GM12878 (cell line): ENCODE results near the gene ASCC1. TPM values are rescaled to one million over a fixed set of nuclear protein-coding genes. Genes with fewer than 3 reads are reported as not detected.

ENCODE experiments used
- ATAC-seq: fragments of 200-7000 bp; cut with Tn5 transposase; 3 replicates; pipeline ENCODE4 v1.9.1; 2020; ENCODE audit warnings: mild to moderate bottlenecking, moderate library complexity
- BruUV-seq: library from RNA; stranded (reverse); fragments of 400-500 nt; replicated peaks from 2 replicates; lab custom pipeline; 2021; lab: Mats Ljungman, UMichigan
- CTCF ChIA-PET: fragments of 300-600 bp; sonication (Branson Sonifier 250); formaldehyde crosslinking; extraction: SDS; loops from one replicate; lab custom pipeline; 2021; ENCODE audit warnings: inconsistent platforms; lab: Yijun Ruan, JAX
- POLR2A ChIA-PET: fragments of 350-600 bp; formaldehyde crosslinking; extraction: SDS; loops from one replicate; lab custom pipeline; 2021; ENCODE audit warnings: inconsistent platforms; lab: Charles Lee
- RAD21 ChIA-PET: fragments of 300-600 bp; sonication (Branson Sonifier 250); formaldehyde crosslinking; loops from one replicate; lab custom pipeline; 2023; ENCODE audit warnings: antibody characterized with exemption; ENCODE audit not compliant: unreplicated experiment; lab: Charles Lee
- SMC1A ChIA-PET: fragments of 300-600 bp; sonication (Branson Sonifier 250); formaldehyde crosslinking; loops from one replicate; lab custom pipeline; 2023; ENCODE audit not compliant: unreplicated experiment, uncharacterized antibody; lab: Charles Lee
- DNase-seq: peaks from one replicate; pipeline ENCODE4 v3.0.0-alpha.2; 2011; ENCODE audit warnings: low read depth, low spot score
- FAIRE-seq: peaks from 3 replicates; lab custom pipeline; 2011; peaks lifted over from hg19 to GRCh38; lab: Jason Lieb, UNC
- H2AFZ ChIP-seq: 2 replicates; pipeline ENCODE4 v1.6.0; 2011; ENCODE audit warnings: low read depth, low read length, control low read depth; ENCODE audit not compliant: control insufficient read depth
- H3K27ac ChIP-seq: 2 replicates; pipeline ENCODE4 v1.5.1; 2011; ENCODE audit warnings: control low read depth; ENCODE audit not compliant: control insufficient read depth, insufficient read depth
- H3K27me3 ChIP-seq, 2 experiments: replicated peaks in 1 of 2; 2 replicates each; pipeline versions ENCODE4 v1.6.0 to v1.6.1; 2011; ENCODE audit warnings: low read length in 1 of 2; ENCODE audit not compliant: control insufficient read depth in 2 of 2, insufficient read depth in 2 of 2
- H3K36me3 ChIP-seq, 2 experiments: 2 replicates each; pipeline ENCODE4 v1.5.1; 2011; ENCODE audit warnings: low read length in 1 of 2; ENCODE audit not compliant: control insufficient read depth in 2 of 2, insufficient read depth in 2 of 2
- H3K4me1 ChIP-seq: 2 replicates; pipeline ENCODE4 v1.6.1; 2011; ENCODE audit warnings: mild to moderate bottlenecking, low read length, moderate library complexity, mixed read lengths; ENCODE audit not compliant: control insufficient read depth, insufficient read depth
- H3K4me2 ChIP-seq: 2 replicates; pipeline ENCODE4 v1.6.0; 2011; ENCODE audit warnings: control low read depth; ENCODE audit not compliant: control insufficient read depth, insufficient read depth
- H3K4me3 ChIP-seq: fragments of 200-600 bp; sonication (generic); 2 replicates; pipeline ENCODE4 v1.5.1; 2016
- H3K79me2 ChIP-seq: 2 replicates; pipeline ENCODE4 v1.6.0; 2011; ENCODE audit warnings: low read length; ENCODE audit not compliant: control insufficient read depth, insufficient read depth
- H3K9ac ChIP-seq: 2 replicates; pipeline ENCODE4 v1.8.0; 2011; ENCODE audit warnings: low read length, control low read depth, mixed read lengths; ENCODE audit not compliant: control insufficient read depth, insufficient read depth
- H3K9me3 ChIP-seq: replicated peaks from 3 replicates; pipeline ENCODE4 v1.5.1; 2011; ENCODE audit warnings: mild to moderate bottlenecking, low read length; ENCODE audit not compliant: control insufficient read depth, insufficient read depth
- H4K20me1 ChIP-seq: 2 replicates; pipeline ENCODE4 v1.6.0; 2011; ENCODE audit not compliant: control insufficient read depth, insufficient read depth
- ETV6 ChIP-seq, 2 experiments: fragments of 450-650 bp in 1 of 2; IDR thresholded peaks in 1 of 2; conservative IDR thresholded peaks in 1 of 2; 2 replicates each; pipeline ENCODE4 v1.6.1; 2014; ENCODE audit warnings: antibody characterized with exemption in 1 of 2, borderline replicate concordance in 1 of 2, low read depth in 1 of 2, mild to moderate bottlenecking in 1 of 2, moderate library complexity in 1 of 2
- FOXK2 ChIP-seq: fragments of 450-650 bp; IDR thresholded peaks from 2 replicates; pipeline ENCODE4 v1.6.1; 2017; ENCODE audit warnings: mild to moderate bottlenecking, moderate library complexity
- MTA3 ChIP-seq: IDR thresholded peaks from 2 replicates; pipeline ENCODE4 v1.6.1; 2012; ENCODE audit warnings: low read length, inconsistent platforms, borderline replicate concordance
- RAD51 ChIP-seq: fragments of 450-650 bp; IDR thresholded peaks from 2 replicates; pipeline ENCODE4 v1.6.1; 2016; ENCODE audit warnings: moderate library complexity, mild to moderate bottlenecking, inconsistent platforms
- TCF7 ChIP-seq: IDR thresholded peaks from 2 replicates; pipeline ENCODE4 v1.6.1; 2014; ENCODE audit warnings: antibody characterized with exemption, borderline replicate concordance
- ZSCAN29 ChIP-seq: fragments of 450-650 bp; IDR thresholded peaks from 2 replicates; pipeline ENCODE4 v1.6.1; 2017; ENCODE audit warnings: mild to moderate bottlenecking, moderate library complexity
- ZZZ3 ChIP-seq: IDR thresholded peaks from 2 replicates; pipeline ENCODE4 v1.6.1; 2011; ENCODE audit warnings: low read depth; ENCODE audit not compliant: control insufficient read depth, insufficient read length
- WGBS: methylation state at CpG from one replicate; pipeline ENCODE4 v1.1.6; 2016; ENCODE audit warnings: low lambda C conversion rate; ENCODE audit not compliant: insufficient replicate concordance, insufficient coverage; ENCODE audit errors: missing lambda C conversion rate; 5-methylcytosine and 5-hydroxymethylcytosine counted together
- in situ Hi-C: fragments of 300-500 bp; cut with MboI; formaldehyde crosslinking; loops from 9 replicates; pipeline ENCODE4 v1.14.3; 2018; ENCODE audit warnings: mixed read lengths
- intact Hi-C: fragments of 100-400 bp; cut with micrococcal nuclease; formaldehyde crosslinking; loops from one replicate; pipeline ENCODE4 v1.14.2; 2022; ENCODE audit not compliant: unreplicated experiment
- polyA plus RNA-seq, 11 experiments: library from polyadenylated mRNA; depleted of rRNA in 4 of 11; unstranded in 6 of 11; stranded (reverse) in 5 of 11; fragments of >200 nt; fragmentation: Nextera tagmentation in 4 of 11; fragmentation: Illumina TruSeq in 1 of 11; extraction: Ambion mirVana in 4 of 11; extraction: Trizol in 1 of 11; gene quantifications; 1 replicate in 1 of 11; 2 replicates in 10 of 11; pipeline versions ENCODE4 v1.2.1 to v1.2.3, GENCODE V29; 2011 to 2016; ENCODE audit warnings: inconsistent platforms in 2 of 11, missing spikeins in 2 of 11, low read depth in 1 of 11
- total RNA-seq, 4 experiments: library from RNA; depleted of rRNA in 3 of 4; stranded (reverse); fragments of >200 nt in 3 of 4; fragmentation: Illumina TruSeq in 1 of 4; extraction: Trizol in 1 of 4; gene quantifications; 2 replicates each; pipeline versions ENCODE4 v1.2.1 to v1.2.3, GENCODE V29; 2013 to 2021
- TF ChIP-seq, protein P1 (sequence below): fragments of 450-650 bp; formaldehyde crosslinking; IDR thresholded peaks from 2 replicates; pipeline ENCODE4 v1.4.0; 2020; ENCODE audit warnings: mild to moderate bottlenecking, moderate library complexity

The ASCC1 gene
- total and polyA plus RNA-seq, 10 of the 15 experiments (the other 5 are each of a cell fraction or from before 2014, with no cell fraction given) = 23.3 to 80.6 (median 42.8) TPM

- TF ChIP-seq MTA3 (no peak), ETV6 (conservative IDR thresholded peaks at IDR 0.05 in 1 of 2, IDR thresholded peaks at IDR 0.05 in 1 of 2; ENCODE audit: borderline replicate concordance in 1 of 2, low read depth in 1 of 2) (no peak), ZSCAN29 (no peak)
- TF ChIP-seq, protein P1, sequence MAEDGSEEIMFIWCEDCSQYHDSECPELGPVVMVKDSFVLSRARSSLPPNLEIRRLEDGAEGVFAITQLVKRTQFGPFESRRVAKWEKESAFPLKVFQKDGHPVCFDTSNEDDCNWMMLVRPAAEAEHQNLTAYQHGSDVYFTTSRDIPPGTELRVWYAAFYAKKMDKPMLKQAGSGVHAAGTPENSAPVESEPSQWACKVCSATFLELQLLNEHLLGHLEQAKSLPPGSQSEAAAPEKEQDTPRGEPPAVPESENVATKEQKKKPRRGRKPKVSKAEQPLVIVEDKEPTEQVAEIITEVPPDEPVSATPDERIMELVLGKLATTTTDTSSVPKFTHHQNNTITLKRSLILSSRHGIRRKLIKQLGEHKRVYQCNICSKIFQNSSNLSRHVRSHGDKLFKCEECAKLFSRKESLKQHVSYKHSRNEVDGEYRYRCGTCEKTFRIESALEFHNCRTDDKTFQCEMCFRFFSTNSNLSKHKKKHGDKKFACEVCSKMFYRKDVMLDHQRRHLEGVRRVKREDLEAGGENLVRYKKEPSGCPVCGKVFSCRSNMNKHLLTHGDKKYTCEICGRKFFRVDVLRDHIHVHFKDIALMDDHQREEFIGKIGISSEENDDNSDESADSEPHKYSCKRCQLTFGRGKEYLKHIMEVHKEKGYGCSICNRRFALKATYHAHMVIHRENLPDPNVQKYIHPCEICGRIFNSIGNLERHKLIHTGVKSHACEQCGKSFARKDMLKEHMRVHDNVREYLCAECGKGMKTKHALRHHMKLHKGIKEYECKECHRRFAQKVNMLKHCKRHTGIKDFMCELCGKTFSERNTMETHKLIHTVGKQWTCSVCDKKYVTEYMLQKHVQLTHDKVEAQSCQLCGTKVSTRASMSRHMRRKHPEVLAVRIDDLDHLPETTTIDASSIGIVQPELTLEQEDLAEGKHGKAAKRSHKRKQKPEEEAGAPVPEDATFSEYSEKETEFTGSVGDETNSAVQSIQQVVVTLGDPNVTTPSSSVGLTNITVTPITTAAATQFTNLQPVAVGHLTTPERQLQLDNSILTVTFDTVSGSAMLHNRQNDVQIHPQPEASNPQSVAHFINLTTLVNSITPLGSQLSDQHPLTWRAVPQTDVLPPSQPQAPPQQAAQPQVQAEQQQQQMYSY (CRISPR knock-in tag) = no peak
Measured at GRCh38 chr10:72090326-72090725, 125.8 kb downstream of the ASCC1 start (continued).

DNA sequence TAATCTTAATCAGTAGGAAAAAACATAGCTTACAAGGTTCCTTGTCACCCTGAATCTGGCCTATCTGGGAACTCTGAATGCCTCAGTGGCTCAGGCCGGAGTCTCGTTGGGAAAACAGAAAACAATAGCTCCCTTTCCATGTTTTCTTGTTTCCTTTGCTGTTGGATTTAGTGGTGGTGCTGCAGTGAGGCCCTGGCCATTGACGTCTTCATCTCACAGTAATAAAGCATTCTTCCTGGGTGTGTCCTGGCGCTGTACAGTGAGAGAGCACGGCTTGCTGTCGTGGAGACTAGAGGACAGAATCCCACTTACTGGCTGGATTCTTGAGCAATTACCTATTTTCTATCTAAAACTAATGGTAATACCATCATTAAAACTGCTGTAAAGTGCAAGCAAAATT lies 126.5 kb downstream of the ASCC1 start:
- ChIA-PET RAD21 (interaction anchor here (1.5 kb wide), 1 partner anchor 10 kb away, joined by 3 read pairs; no protein-coding TSS in a partner anchor), SMC1A (interaction anchor here (0.5 to 1.3 kb wide), 4 partner anchors 40 to 250 kb away, joined by 3 to 4 read pairs (median 4); no protein-coding TSS in a partner anchor), POLR2A (interaction anchor here (1.9 kb wide), 1 partner anchor 10 kb away, joined by 5 read pairs; no protein-coding TSS in a partner anchor), CTCF (interaction anchor here (1.0 to 1.3 kb wide), 3 partner anchors 41 to 250 kb away, joined by 3 to 4 read pairs (median 3); no protein-coding TSS in a partner anchor)
- no peak overlapping the region for H3K27ac ChIP-seq
- FAIRE-seq (no peak), ATAC-seq (no peak), DNase-seq (no peak)
- TF ChIP-seq FOXK2 = no peak
- no peak for TF ChIP-seq TCF7
- no peak for TF ChIP-seq ZZZ3
- no peak for TF ChIP-seq RAD51
- H3K4me1 ChIP-seq = 0 out of 2 replicates have a peak, but pooled peaks cover 10% of the 10 kb centered on the region
- H3K9me3 ChIP-seq = no peaks in the 10 kb centered on the region
- no peak overlapping the region for H2AFZ ChIP-seq
- peaks cover 0 to 3% of the 10 kb centered on the region in 2 experiments; a peak in 2 of 4 replicates for H3K36me3 ChIP-seq
- H3K79me2 ChIP-seq = no peaks in the 10 kb centered on the region
- H3K27me3 ChIP-seq = peaks cover 15 to 16% of the 10 kb centered on the region in 2 experiments
- H3K4me3 ChIP-seq = no peak overlapping the region
- BruUV-seq = no TSS peak
- no peaks in the 10 kb centered on the region for H4K20me1 ChIP-seq
- H3K9ac ChIP-seq = no peak overlapping the region
- in situ Hi-C loops (no loop called here), intact Hi-C loops (no loop called here)
- WGBS = 85% methylated on average over 6 of the region's 6 CpGs
- H3K4me2 ChIP-seq = no peak overlapping the region
